Activated naive CD4-positive, alpha-beta T cell treated with Interleukin-2 at 50 U/mL for 16 hours (primary cell): Measurements from ENCODE around the gene RXRG.

ENCODE experiments used
- DNase-seq: peaks from one replicate; pipeline ENCODE4 v3.0.0-alpha.2; 2020

Gene RXRG

GRCh38 chr1:165445388-165445787 lies 462 bp upstream of the RXRG start:
- DNase-seq = no peak

- DNase-seq = no peak
Observed at GRCh38 chr1:165443539-165444311, 1.2 kb downstream of the RXRG start.

- DNase-seq = no peak
Observed at GRCh38 chr1:165442653-165443052, 2.3 kb downstream of the RXRG start.

- no peak for DNase-seq
Observed at GRCh38 chr1:165442053-165442452, 2.9 kb downstream of the RXRG start.

- DNase-seq = no peak
Observed at GRCh38 chr1:165441166-165441880, 3.6 kb downstream of the RXRG start.

- no peak for DNase-seq
Observed at GRCh38 chr1:165439330-165439729, 5.6 kb downstream of the RXRG start.

GRCh38 chr1:165436994-165437393 lies 7.9 kb downstream of the RXRG start:
- no peak for DNase-seq

- DNase-seq = no peak
Observed at GRCh38 chr1:165435801-165436200, 9.1 kb downstream of the RXRG start.

- no peak for DNase-seq
Observed at GRCh38 chr1:165434281-165434680, 10.6 kb downstream of the RXRG start.

GRCh38 chr1:165431079-165431478 lies 13.8 kb downstream of the RXRG start:
- DNase-seq = no peak

- DNase-seq = no peak
Observed at GRCh38 chr1:165426745-165427144, 18.2 kb downstream of the RXRG start.

GRCh38 chr1:165425621-165426020 lies 19.3 kb downstream of the RXRG start:
- no peak for DNase-seq

- DNase-seq = no peak
Observed at GRCh38 chr1:165424454-165425216, 20.3 kb downstream of the RXRG start.

- DNase-seq = no peak
Observed at GRCh38 chr1:165423136-165423535, 21.8 kb downstream of the RXRG start.

- no peak for DNase-seq
Observed at GRCh38 chr1:165420655-165421054, 24.3 kb downstream of the RXRG start.

GRCh38 chr1:165419839-165420238 lies 25.1 kb downstream of the RXRG start:
- no peak for DNase-seq

- no peak for DNase-seq
Observed at GRCh38 chr1:165418195-165418594, 26.7 kb downstream of the RXRG start.

- DNase-seq = no peak
Observed at GRCh38 chr1:165416876-165417275, 28.1 kb downstream of the RXRG start.

- no peak for DNase-seq
Observed at GRCh38 chr1:165415068-165415467, 29.9 kb downstream of the RXRG start.

GRCh38 chr1:165414620-165415019 lies 30.3 kb downstream of the RXRG start:
- no peak for DNase-seq

- DNase-seq = no peak
Observed at GRCh38 chr1:165411396-165411795, 33.5 kb downstream of the RXRG start.

GRCh38 chr1:165409657-165410358 lies 35.1 kb downstream of the RXRG start:
- DNase-seq = no peak

- no peak for DNase-seq
Observed at GRCh38 chr1:165408518-165408917, 36.4 kb downstream of the RXRG start.
